Muscle of leg (tissue), 9 donors: ENCODE measurements around the gene SLC2A1. TPM values are rescaled to one million over a fixed set of nuclear protein-coding genes. Genes with fewer than 3 reads are reported as not detected.

ENCODE experiments used
- polyA plus RNA-seq, 8 donors: library from polyadenylated mRNA; unstranded; fragments of 120-200 nt; gene quantifications; one replicate each; pipeline versions ENCODE4 v1.2.1 to v1.2.3, GENCODE V29; 2013; ENCODE audit warnings: inconsistent platforms in 1 of 8, low replicate concordance in 1 of 8; ENCODE audit not compliant: insufficient read length in 8 of 8, insufficient read depth in 1 of 8
- total RNA-seq: library from RNA; stranded (reverse); fragments of 120-200 nt; gene quantifications from one replicate; pipeline ENCODE4 v1.2.4, GENCODE V29; 2013

Gene SLC2A1
- total and polyA plus RNA-seq, 9 donors, result 15.9 to 43.7 (median 18.6) TPM

Other genes with a start within 250 kb of the SLC2A1 start
- 0.53 TPM for gene CLDN19, start 218.6 kb downstream of the SLC2A1 start, total RNA-seq
- gene CLDN19, start 218.6 kb downstream of the SLC2A1 start, polyA plus RNA-seq, result 1 to 10 TPM in 2 of 8 donors, under 1 TPM in 6; 0.10 to 3.5 (median 0.66) TPM
- 72.3 TPM for gene P3H1, start 191.8 kb downstream of the SLC2A1 start, total RNA-seq
- 100 to 1,000 TPM in 1 of 8 donors, 10 to 100 TPM in 7; 51.7 to 103 (median 72.5) TPM for gene P3H1, start 191.8 kb downstream of the SLC2A1 start, polyA plus RNA-seq
- gene C1orf50, start 191.6 kb downstream of the SLC2A1 start, total RNA-seq, result 5.2 TPM
- gene C1orf50, start 191.6 kb downstream of the SLC2A1 start, polyA plus RNA-seq, result 10 to 100 TPM in 3 of 8 donors, 1 to 10 TPM in 5; 4.6 to 12.9 (median 8.9) TPM
- gene TMEM269, start 173.9 kb downstream of the SLC2A1 start, total RNA-seq, result 0.18 TPM
- gene TMEM269, start 173.9 kb downstream of the SLC2A1 start, polyA plus RNA-seq, result 1 to 10 TPM in 1 of 8 donors, under 1 TPM in 7; 0.56 to 1.2 (median 0.80) TPM
- 6.7 TPM for gene ERMAP, start 141.7 kb downstream of the SLC2A1 start, total RNA-seq
- gene ERMAP, start 141.7 kb downstream of the SLC2A1 start, polyA plus RNA-seq, result 10 to 100 TPM in 2 of 8 donors, 1 to 10 TPM in 6; 6.9 to 10.9 (median 8.4) TPM
- gene SVBP, start 141.5 kb downstream of the SLC2A1 start, total RNA-seq, result 51.9 TPM
- 10 to 100 TPM; 39.1 to 55.5 (median 48.9) TPM for gene SVBP, start 141.5 kb downstream of the SLC2A1 start, polyA plus RNA-seq
- 9.9 TPM for gene ZNF691, start 112.3 kb downstream of the SLC2A1 start, total RNA-seq
- gene ZNF691, start 112.3 kb downstream of the SLC2A1 start, polyA plus RNA-seq, result 10 to 100 TPM in 4 of 8 donors, 1 to 10 TPM in 4; 8.6 to 10.7 (median 10.1) TPM
- 43.6 TPM for gene EBNA1BP2, start 213.4 kb upstream of the SLC2A1 start, total RNA-seq
- gene EBNA1BP2, start 213.4 kb upstream of the SLC2A1 start, polyA plus RNA-seq, result 10 to 100 TPM; 35.8 to 43.4 (median 39.2) TPM
- gene CFAP57, start 213.5 kb upstream of the SLC2A1 start, total RNA-seq, result 0.04 TPM
- gene CFAP57, start 213.5 kb upstream of the SLC2A1 start, polyA plus RNA-seq, result under 1 TPM; 0.14 to 0.36 (median 0.27) TPM